Fibroblast of mammary gland (primary cell): ENCODE results near the gene IGSF3.
"Not testable (repeated sequence)": the region's sequence is repeated elsewhere in the genome, so short reads cannot be mapped to it uniquely, and the experiment has no call there.

Experiments
- DNase-seq: peaks from one replicate; pipeline ENCODE4 v3.0.0-alpha.2; 2010; ENCODE audit warnings: low read depth
- H3K4me3 ChIP-seq: 2 replicates; pipeline ENCODE4 v1.5.1; 2011; ENCODE audit warnings: low read depth, mild to moderate bottlenecking, low read length, moderate library complexity; ENCODE audit not compliant: control insufficient read depth
- CTCF ChIP-seq: conservative IDR thresholded peaks from 2 replicates; pipeline ENCODE4 v1.5.1; 2011; ENCODE audit warnings: low read depth, low read length, inconsistent platforms; ENCODE audit not compliant: control insufficient read depth, insufficient read depth

The IGSF3 gene

GRCh38 chr1:116628448-116628847 is 39.1 kb downstream of the IGSF3 start:
- no peak for TF ChIP-seq CTCF
- H3K4me3 ChIP-seq = no peak overlapping the region
- no peak for DNase-seq

GRCh38 chr1:116627357-116627756 is 40.2 kb downstream of the IGSF3 start:
- DNase-seq, H3K4me3 ChIP-seq: not testable (repeated sequence)

GRCh38 chr1:116626915-116627314 is 40.6 kb downstream of the IGSF3 start:
- not testable (repeated sequence) for H3K4me3 ChIP-seq, DNase-seq

GRCh38 chr1:116625155-116625554 is 42.4 kb downstream of the IGSF3 start:
- not testable (repeated sequence) for H3K4me3 ChIP-seq, DNase-seq

GRCh38 chr1:116624040-116624439 is 43.5 kb downstream of the IGSF3 start:
- TF ChIP-seq CTCF = no peak
- H3K4me3 ChIP-seq = no peak overlapping the region
- no peak for DNase-seq

GRCh38 chr1:116622496-116622895 is 45.0 kb downstream of the IGSF3 start:
- DNase-seq, H3K4me3 ChIP-seq: not testable (repeated sequence)

GRCh38 chr1:116621756-116622155 is 45.8 kb downstream of the IGSF3 start:
- DNase-seq = peak; percentile 3
- not testable (repeated sequence) for H3K4me3 ChIP-seq

- H3K4me3 ChIP-seq, DNase-seq: not testable (repeated sequence)
Observed at GRCh38 chr1:116620392-116620791, 47.1 kb downstream of the IGSF3 start.

GRCh38 chr1:116619106-116619505 is 48.4 kb downstream of the IGSF3 start:
- not testable (repeated sequence) for DNase-seq, H3K4me3 ChIP-seq

- not testable (repeated sequence) for DNase-seq, H3K4me3 ChIP-seq
Observed at GRCh38 chr1:116617808-116618207, 49.7 kb downstream of the IGSF3 start.

GRCh38 chr1:116613825-116614224 is 53.7 kb downstream of the IGSF3 start:
- DNase-seq, H3K4me3 ChIP-seq: not testable (repeated sequence)

GRCh38 chr1:116609801-116610371 is 57.6 kb downstream of the IGSF3 start:
- not testable (repeated sequence) for H3K4me3 ChIP-seq, DNase-seq

- not testable (repeated sequence) for DNase-seq, H3K4me3 ChIP-seq
Observed at GRCh38 chr1:116608841-116609240, 58.7 kb downstream of the IGSF3 start.

GRCh38 chr1:116608151-116608550 is 59.4 kb downstream of the IGSF3 start:
- DNase-seq, H3K4me3 ChIP-seq: not testable (repeated sequence)

GRCh38 chr1:116607463-116607862 is 60.1 kb downstream of the IGSF3 start:
- not testable (repeated sequence) for H3K4me3 ChIP-seq, DNase-seq

- not testable (repeated sequence) for DNase-seq, H3K4me3 ChIP-seq
Observed at GRCh38 chr1:116606067-116606466, 61.5 kb downstream of the IGSF3 start.
